Gastroesophageal sphincter (tissue), 4 donors: ENCODE data around the gene RGS14. TPM values are rescaled to one million over a fixed set of nuclear protein-coding genes. Genes with fewer than 3 reads are reported as not detected.

Experiments used
- ATAC-seq: fragments of 150-250 bp; one replicate; pipeline ENCODE4 v1.9.1; 2016; ENCODE audit warnings: mild to moderate bottlenecking, moderate library complexity
- H3K27ac ChIP-seq, 4 donors: fragments of 200-600 bp; sonication (generic) in 3 of 4; 1 replicate in 3 of 4; 2 replicates in 1 of 4; pipeline ENCODE4 v1.5.1; 2016 to 2019
- H3K27me3 ChIP-seq: fragments of 200-600 bp; sonication (generic); one replicate; pipeline ENCODE4 v1.5.1; 2019
- H3K36me3 ChIP-seq, 2 donors: fragments of 200-600 bp; sonication (generic); one replicate each; pipeline ENCODE4 v1.5.1; 2019; ENCODE audit warnings: control low read depth in 1 of 2
- H3K4me1 ChIP-seq, 3 donors: fragments of 200-600 bp; sonication (generic); 1 replicate in 2 of 3; 2 replicates in 1 of 3; pipeline ENCODE4 v1.5.1; 2016 to 2019; ENCODE audit warnings: control low read depth in 2 of 3
- H3K4me3 ChIP-seq, 2 donors: fragments of 200-600 bp; sonication (generic); one replicate each; pipeline ENCODE4 v1.5.1; 2019; ENCODE audit warnings: mild to moderate bottlenecking in 1 of 2, moderate library complexity in 1 of 2
- H3K9me3 ChIP-seq, 3 donors: fragments of 200-600 bp; sonication (generic); one replicate each; pipeline ENCODE4 v1.5.1; 2017 to 2019; ENCODE audit warnings: control low read depth in 2 of 3
- EP300 ChIP-seq: sonication (generic); formaldehyde crosslinking; IDR thresholded peaks from one replicate; pipeline ENCODE4 v1.6.1; 2017; ENCODE audit warnings: antibody characterized with exemption, mild to moderate bottlenecking
- POLR2A ChIP-seq, 2 donors: fragments of 450-650 bp; IDR thresholded peaks; one replicate each; pipeline ENCODE4 v1.6.1; 2017; ENCODE audit warnings: antibody characterized with exemption in 2 of 2, mild to moderate bottlenecking in 2 of 2, moderate library complexity in 1 of 2
- POLR2AphosphoS5 ChIP-seq: sonication (generic); formaldehyde crosslinking; IDR thresholded peaks from one replicate; pipeline ENCODE4 v1.6.1; 2017; ENCODE audit warnings: antibody characterized with exemption
- WGBS, 2 donors: methylation state at CpG; one replicate each; pipeline ENCODE4 v1.1.5; 2018; ENCODE audit warnings: low coverage in 1 of 2; 5-methylcytosine and 5-hydroxymethylcytosine counted together
- total RNA-seq, 4 donors: library from RNA; depleted of rRNA; stranded (reverse); fragments of >200 nt; gene quantifications; one replicate each; pipeline ENCODE4 v1.1.0, GENCODE V29; 2016
- TF ChIP-seq, protein P1 (sequence below), 4 experiments: fragments of 200-600 bp in 2 of 4; fragments of 450-650 bp in 2 of 4; sonication (generic) in 1 of 4; IDR thresholded peaks; one replicate each; pipeline ENCODE4 v1.5.1; 2017 to 2019; ENCODE audit warnings: antibody characterized with exemption in 4 of 4, mild to moderate bottlenecking in 2 of 4, moderate library complexity in 2 of 4

The RGS14 gene
- total RNA-seq, 4 donors from 2014 or later = 7.6 to 20.1 (median 13.7) TPM

DNA sequence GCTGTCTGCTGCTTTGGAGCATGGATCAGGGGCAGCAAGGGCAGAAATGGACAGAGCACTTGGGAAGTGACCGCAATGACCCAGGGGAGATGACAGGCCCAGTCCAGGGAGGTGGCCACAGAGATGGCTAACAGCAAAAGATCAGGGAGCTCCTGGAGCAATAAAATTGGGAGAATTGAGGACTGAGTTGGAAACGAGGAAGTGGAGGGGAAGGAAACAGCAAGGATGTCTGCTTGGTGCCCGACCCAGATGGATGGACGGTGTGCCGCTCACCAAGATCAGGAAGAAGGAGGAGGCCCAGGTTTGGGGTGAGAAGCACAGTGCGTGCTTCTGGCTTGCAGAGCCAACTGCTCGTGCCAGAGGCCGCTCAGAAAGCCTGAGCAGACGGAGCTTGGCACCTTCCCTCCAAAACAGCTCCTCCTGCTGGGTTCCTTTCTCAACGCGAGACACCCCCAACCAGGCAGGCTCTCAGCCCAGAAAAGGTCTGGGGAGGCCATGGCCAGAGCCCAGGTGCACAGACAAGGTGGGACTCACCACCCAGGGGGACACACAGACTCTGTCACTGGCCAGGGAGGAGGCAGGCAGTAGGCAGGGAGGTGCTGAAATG is 24.8 kb downstream of the RGS14 start:
- TF ChIP-seq POLR2AphosphoS5 = peak; percentile 28
- TF ChIP-seq EP300 = no peak
- TF ChIP-seq, protein P1, sequence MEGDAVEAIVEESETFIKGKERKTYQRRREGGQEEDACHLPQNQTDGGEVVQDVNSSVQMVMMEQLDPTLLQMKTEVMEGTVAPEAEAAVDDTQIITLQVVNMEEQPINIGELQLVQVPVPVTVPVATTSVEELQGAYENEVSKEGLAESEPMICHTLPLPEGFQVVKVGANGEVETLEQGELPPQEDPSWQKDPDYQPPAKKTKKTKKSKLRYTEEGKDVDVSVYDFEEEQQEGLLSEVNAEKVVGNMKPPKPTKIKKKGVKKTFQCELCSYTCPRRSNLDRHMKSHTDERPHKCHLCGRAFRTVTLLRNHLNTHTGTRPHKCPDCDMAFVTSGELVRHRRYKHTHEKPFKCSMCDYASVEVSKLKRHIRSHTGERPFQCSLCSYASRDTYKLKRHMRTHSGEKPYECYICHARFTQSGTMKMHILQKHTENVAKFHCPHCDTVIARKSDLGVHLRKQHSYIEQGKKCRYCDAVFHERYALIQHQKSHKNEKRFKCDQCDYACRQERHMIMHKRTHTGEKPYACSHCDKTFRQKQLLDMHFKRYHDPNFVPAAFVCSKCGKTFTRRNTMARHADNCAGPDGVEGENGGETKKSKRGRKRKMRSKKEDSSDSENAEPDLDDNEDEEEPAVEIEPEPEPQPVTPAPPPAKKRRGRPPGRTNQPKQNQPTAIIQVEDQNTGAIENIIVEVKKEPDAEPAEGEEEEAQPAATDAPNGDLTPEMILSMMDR (IDR thresholded peaks at IDR 0.05) = peak in 3 of 4 experiments; percentile 43 to 59 (median 44)
- H3K9me3 ChIP-seq = no peaks in the 10 kb centered on the region
- H3K4me1 ChIP-seq = peaks cover 0 to 8% (median 0%) of the 10 kb centered on the region in 3 donors
- peak; percentile 70 for ATAC-seq
- peaks cover 24% of the 10 kb centered on the region for H3K27me3 ChIP-seq
- no peak overlapping the region for H3K27ac ChIP-seq
- WGBS, 2 donors = 13 to 22% methylated on average over 7 of the region's 11 CpGs
- H3K4me3 ChIP-seq = no peak overlapping the region
- no peaks in the 10 kb centered on the region for H3K36me3 ChIP-seq

DNA sequence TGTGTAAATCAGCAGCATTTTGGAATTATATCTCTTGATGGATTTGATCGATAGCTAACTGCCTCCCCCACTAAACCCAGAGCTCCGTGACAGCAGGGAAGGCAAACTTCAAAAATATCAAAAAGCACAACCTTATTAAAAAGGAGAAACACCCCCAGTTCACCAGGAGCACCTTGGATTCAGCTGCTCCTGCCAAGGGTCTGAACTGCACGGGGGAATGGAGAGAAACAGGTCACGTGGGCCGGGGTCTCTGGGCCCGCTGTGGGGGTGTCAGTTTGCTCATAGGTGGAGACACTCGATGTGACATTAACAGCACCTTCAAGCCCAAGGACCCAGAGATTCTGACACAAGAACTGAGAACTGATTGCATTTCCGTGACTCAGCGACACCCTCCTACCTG is 25.5 kb downstream of the RGS14 start:
- WGBS, 2 donors = 82 to 88% methylated on average over 5 to 8 of the region's 9 CpGs
- H3K36me3 ChIP-seq = no peaks in the 10 kb centered on the region
- H3K4me3 ChIP-seq = no peak overlapping the region
- H3K27me3 ChIP-seq = peaks cover 30% of the 10 kb centered on the region
- TF ChIP-seq POLR2AphosphoS5 (no peak), EP300 (no peak), POLR2A (IDR thresholded peaks at IDR 0.05) (no peak)
- TF ChIP-seq, protein P1 (IDR thresholded peaks at IDR 0.05) = no peak
- peaks cover 0 to 8% (median 0%) of the 10 kb centered on the region in 3 donors for H3K4me1 ChIP-seq
- H3K9me3 ChIP-seq = no peaks in the 10 kb centered on the region
- no peak for ATAC-seq
- no peak overlapping the region for H3K27ac ChIP-seq

DNA sequence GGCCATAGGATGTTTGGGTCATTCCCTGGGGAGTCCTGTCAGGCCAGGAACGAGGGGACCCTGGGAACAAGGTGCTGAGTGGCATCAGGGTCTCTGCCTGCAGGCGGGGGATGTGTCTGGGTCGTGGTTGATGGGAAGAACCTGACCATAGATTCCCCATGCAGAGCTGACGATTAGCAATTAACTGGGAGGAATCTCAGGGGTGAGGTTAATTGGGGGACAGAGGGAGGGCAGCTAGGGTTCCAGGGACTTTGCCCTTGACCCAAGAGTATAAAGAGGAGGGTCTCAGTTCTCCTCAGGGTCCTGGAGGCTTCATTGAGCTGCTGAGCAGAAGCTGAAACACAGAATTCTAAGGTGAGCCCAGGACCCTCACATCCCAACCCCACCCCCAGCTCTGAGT is 26.4 kb downstream of the RGS14 start, which contains the start of gene SLC34A1:
TSS of gene SLC34A1 (plus strand) at position 301 of the 400 bp plus-strand sequence. CDS start 1,308 bp downstream, outside the sequence.
- Histone ChIP-seq H3K36me3 (no peaks in the 10 kb centered on the region), H3K27me3 (peaks cover 39% of the 10 kb centered on the region), H3K4me1 (peaks cover 0 to 12% (median 0%) of the 10 kb centered on the region in 3 donors), H3K9me3 (no peaks in the 10 kb centered on the region), H3K27ac (no peak within 1 kb of the TSS), H3K4me3 (no peak within 1 kb of the TSS)
- no peak for TF ChIP-seq EP300
- no peak for TF ChIP-seq POLR2A (IDR thresholded peaks at IDR 0.05)
- ATAC-seq = no peak
- 60 to 100% methylated on average over 1 to 2 of the region's 4 CpGs for WGBS, 2 donors

DNA sequence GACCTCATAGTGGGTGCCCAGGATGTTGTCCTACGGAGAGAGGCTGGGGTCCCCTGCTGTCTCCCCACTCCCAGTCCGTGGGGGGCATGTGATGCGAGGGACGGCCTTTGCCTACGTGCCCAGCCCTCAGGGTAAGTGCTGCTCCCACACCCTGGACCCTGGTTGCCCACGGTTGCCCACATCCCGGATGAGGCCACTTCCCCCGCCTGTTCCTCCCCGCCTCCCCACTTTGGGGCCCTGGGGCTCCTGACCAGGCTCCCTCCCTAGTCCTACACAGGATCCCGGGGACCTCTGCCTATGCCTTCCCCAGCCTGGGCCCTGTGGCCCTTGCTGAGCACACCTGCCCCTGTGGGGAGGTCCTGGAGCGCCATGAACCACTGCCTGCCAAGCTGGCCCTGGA is 28.0 kb downstream of the RGS14 start:
- no peaks in the 10 kb centered on the region for H3K36me3 ChIP-seq
- TF ChIP-seq POLR2AphosphoS5 = no peak
- TF ChIP-seq EP300 = no peak
- TF ChIP-seq, protein P1 (IDR thresholded peaks at IDR 0.05) = no peak
- TF ChIP-seq POLR2A (IDR thresholded peaks at IDR 0.05) = no peak
- peaks cover 0 to 25% (median 5%) of the 10 kb centered on the region in 3 donors for H3K4me1 ChIP-seq
- peaks cover 51% of the 10 kb centered on the region for H3K27me3 ChIP-seq
- H3K4me3 ChIP-seq = no peak overlapping the region
- WGBS, 2 donors = 60 to 90% methylated on average over 1 to 2 of the region's 11 CpGs
- H3K27ac ChIP-seq = no peak overlapping the region
- ATAC-seq = no peak
- no peaks in the 10 kb centered on the region for H3K9me3 ChIP-seq

DNA sequence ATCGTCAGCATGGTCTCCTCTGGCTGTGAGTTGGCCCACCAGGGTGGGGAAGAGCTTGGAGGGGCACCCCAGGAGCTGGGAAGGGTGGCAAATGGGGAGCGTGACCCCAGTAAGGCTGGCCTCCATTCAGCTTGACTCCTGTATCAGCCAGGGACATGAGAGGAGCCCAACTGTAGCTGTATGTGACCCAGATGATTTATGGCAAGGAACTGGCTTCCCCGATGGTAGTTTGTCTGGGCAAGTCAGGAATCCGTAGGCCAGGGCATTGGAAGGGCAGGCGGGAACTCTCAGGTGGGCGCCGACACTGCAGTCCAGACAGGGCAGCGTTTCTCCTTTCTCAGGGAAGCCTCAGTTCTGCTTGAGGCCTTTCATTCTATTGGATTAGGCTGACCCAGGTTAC is 28.8 kb downstream of the RGS14 start:
- no peaks in the 10 kb centered on the region for H3K36me3 ChIP-seq
- H3K27ac ChIP-seq = no peak overlapping the region
- peaks cover 0 to 25% (median 5%) of the 10 kb centered on the region in 3 donors for H3K4me1 ChIP-seq
- 77% methylated on average over 6 of the region's 8 CpGs; no CpG with 5 or more reads in 1 of the 2 donors for WGBS, 2 donors
- no peak overlapping the region for H3K4me3 ChIP-seq
- H3K9me3 ChIP-seq = no peaks in the 10 kb centered on the region
- TF ChIP-seq, protein P1 (IDR thresholded peaks at IDR 0.05) = no peak
- TF ChIP-seq EP300 (no peak), POLR2A (IDR thresholded peaks at IDR 0.05) (no peak), POLR2AphosphoS5 (no peak)
- H3K27me3 ChIP-seq = peaks cover 51% of the 10 kb centered on the region
- no peak for ATAC-seq
